Parathyroid adenoma (tissue), 2 donors: ENCODE results near the gene RIIAD1.
A peak's percentile ranks its signal among the peaks of the same experiment; 100 is the strongest.

Experiments
- H2AFZ ChIP-seq: fragments of 300-600 bp; sonication (generic); one replicate; pipeline ENCODE4 v1.7.0; 2017; ENCODE audit warnings: antibody characterized with exemption, mild to moderate bottlenecking
- H3K27ac ChIP-seq: fragments of 300-600 bp; sonication (generic); one replicate; pipeline ENCODE4 v1.7.0; 2017
- H3K27me3 ChIP-seq: fragments of 300-600 bp; sonication (generic); one replicate; pipeline ENCODE4 v1.7.0; 2017; ENCODE audit warnings: low read length; ENCODE audit not compliant: control insufficient read depth, insufficient read depth
- H3K36me3 ChIP-seq: fragments of 300-600 bp; sonication (generic); one replicate; pipeline ENCODE4 v1.7.0; 2017; ENCODE audit warnings: low read length; ENCODE audit not compliant: control insufficient read depth, insufficient read depth
- H3K4me1 ChIP-seq: fragments of 300-600 bp; sonication (generic); one replicate; pipeline ENCODE4 v1.7.0; 2017; ENCODE audit warnings: control low read depth
- H3K4me2 ChIP-seq: fragments of 300-600 bp; sonication (generic); one replicate; pipeline ENCODE4 v1.7.0; 2017; ENCODE audit warnings: low read length
- H3K4me3 ChIP-seq: fragments of 300-600 bp; sonication (generic); one replicate; pipeline ENCODE4 v1.7.0; 2017; ENCODE audit warnings: low read depth, low read length
- H3K79me2 ChIP-seq: fragments of 300-600 bp; sonication (generic); one replicate; pipeline ENCODE4 v1.7.0; 2017; ENCODE audit warnings: control low read depth
- H3K9ac ChIP-seq: fragments of 300-600 bp; sonication (generic); one replicate; pipeline ENCODE4 v1.7.0; 2017; ENCODE audit warnings: mild to moderate bottlenecking
- H3K9me3 ChIP-seq: fragments of 300-600 bp; sonication (generic); one replicate; pipeline ENCODE4 v1.7.0; 2017; ENCODE audit warnings: low read length; ENCODE audit not compliant: control insufficient read depth
- TF ChIP-seq, protein P1 (sequence below): fragments of 300-600 bp; sonication (generic); IDR thresholded peaks from one replicate; pipeline ENCODE4 v1.7.0; 2017; ENCODE audit warnings: antibody characterized with exemption, mild to moderate bottlenecking
- donor health status: primary hyperparathyroidism.

Gene RIIAD1

DNA sequence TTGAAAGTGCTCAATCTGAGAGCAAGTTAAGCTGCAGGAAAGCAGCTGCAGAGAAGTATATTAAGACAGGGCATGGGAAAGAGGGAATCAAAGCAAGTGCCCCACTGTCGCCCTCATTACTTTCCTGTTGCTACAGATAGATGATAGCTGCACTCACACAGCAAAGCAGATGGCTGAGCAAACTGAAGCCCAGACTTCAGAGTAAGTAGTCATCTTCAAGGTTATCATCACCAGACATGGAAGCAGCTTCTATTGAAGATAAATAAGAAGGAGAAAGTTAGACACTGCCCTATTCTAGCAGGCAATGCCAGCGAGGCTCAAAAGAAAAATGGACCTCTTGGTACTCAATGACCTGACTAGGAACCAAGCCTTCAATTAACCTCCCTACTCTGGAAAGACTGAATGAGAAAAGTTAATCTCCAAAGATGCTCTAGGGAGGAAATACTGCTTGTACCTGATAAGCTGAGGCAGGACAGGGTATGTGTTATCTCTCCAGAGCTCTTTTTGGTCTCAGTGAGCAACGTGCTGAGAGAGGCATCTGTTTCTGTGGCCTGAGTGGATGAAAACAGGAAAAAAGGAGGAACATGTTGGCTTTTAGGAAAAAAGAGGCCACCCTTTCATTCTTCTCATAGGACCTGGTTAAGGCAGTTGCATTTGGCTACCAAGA is 53.1 kb downstream of the RIIAD1 start:
- Histone ChIP-seq H3K4me2 (no peak overlapping the region), H3K27me3 (no peaks in the 10 kb centered on the region), H3K36me3 (no peaks in the 10 kb centered on the region), H3K9me3 (no peaks in the 10 kb centered on the region), H3K4me3 (no peak overlapping the region), H3K4me1 (peaks cover 29% of the 10 kb centered on the region), H3K27ac (peak overlapping the region; percentile 95), H3K9ac (no peak overlapping the region), H3K79me2 (no peaks in the 10 kb centered on the region), H2AFZ (no peak overlapping the region)
- TF ChIP-seq, protein P1, sequence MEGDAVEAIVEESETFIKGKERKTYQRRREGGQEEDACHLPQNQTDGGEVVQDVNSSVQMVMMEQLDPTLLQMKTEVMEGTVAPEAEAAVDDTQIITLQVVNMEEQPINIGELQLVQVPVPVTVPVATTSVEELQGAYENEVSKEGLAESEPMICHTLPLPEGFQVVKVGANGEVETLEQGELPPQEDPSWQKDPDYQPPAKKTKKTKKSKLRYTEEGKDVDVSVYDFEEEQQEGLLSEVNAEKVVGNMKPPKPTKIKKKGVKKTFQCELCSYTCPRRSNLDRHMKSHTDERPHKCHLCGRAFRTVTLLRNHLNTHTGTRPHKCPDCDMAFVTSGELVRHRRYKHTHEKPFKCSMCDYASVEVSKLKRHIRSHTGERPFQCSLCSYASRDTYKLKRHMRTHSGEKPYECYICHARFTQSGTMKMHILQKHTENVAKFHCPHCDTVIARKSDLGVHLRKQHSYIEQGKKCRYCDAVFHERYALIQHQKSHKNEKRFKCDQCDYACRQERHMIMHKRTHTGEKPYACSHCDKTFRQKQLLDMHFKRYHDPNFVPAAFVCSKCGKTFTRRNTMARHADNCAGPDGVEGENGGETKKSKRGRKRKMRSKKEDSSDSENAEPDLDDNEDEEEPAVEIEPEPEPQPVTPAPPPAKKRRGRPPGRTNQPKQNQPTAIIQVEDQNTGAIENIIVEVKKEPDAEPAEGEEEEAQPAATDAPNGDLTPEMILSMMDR: no peak

DNA sequence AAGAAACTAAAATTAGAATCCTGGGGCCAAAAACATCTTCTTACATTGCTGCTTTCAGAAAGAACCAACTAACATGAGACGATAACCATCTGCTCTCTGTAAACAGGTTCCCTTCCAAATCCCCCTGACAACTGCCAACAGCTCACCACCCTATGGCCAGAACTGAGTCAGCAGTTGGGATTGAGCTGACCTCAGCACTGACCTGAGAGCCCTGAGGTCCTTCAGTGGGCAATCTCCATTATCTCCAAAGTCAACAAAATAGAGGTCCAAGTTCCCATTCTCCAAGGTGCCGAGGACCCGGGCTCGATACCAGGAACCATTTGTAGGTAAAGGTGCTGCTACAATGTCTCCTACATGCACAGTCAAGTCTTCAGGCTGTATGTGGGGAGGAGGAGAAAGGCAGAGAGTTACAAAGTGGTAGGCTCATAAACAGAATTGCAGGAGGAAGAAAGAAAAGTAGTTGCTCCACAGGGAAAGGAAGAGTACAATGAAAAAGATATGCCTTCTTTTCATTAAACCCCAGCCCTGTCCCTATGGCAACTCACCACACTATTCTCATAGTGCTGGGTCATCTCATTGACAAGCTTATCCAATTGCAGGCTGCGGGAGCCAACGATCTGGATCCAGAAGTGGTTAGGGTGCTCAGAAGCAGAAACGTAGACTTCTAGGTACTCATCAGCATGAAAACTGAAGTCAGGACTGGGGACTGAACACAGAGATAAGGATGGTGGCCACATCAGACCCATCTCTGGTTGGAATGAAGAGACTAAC is 54.8 kb downstream of the RIIAD1 start:
- Histone ChIP-seq H3K4me1 (peaks cover 31% of the 10 kb centered on the region), H3K4me2 (peak overlapping the region; percentile 62), H3K27ac (peak overlapping the region; percentile 95), H3K27me3 (no peaks in the 10 kb centered on the region), H3K4me3 (no peak overlapping the region), H3K9me3 (no peaks in the 10 kb centered on the region), H3K36me3 (no peaks in the 10 kb centered on the region), H2AFZ (no peak overlapping the region), H3K9ac (no peak overlapping the region), H3K79me2 (no peaks in the 10 kb centered on the region)
- TF ChIP-seq, protein P1: no peak

DNA sequence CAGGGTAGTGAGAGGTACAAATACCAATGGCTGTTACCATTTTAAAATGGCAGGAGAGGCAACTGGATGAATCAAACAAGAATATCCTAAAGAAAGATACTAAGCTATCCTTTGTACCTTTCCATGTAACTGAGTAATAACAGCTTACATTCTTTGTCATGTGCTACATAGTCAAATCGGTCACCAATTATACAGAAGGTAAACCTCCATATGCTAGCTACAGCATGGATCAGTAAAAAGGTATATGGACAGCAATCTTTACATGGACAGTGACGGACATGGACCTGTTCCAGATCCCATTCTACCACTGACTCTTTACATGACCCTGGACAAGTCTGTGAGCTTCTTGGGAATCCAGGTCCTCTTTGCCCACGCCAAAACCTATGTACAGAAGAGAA is 55.3 kb downstream of the RIIAD1 start:
- Histone ChIP-seq H3K4me2 (peak overlapping the region; percentile 62), H3K27me3 (no peaks in the 10 kb centered on the region), H3K27ac (peak overlapping the region; percentile 95), H3K9ac (no peak overlapping the region), H2AFZ (no peak overlapping the region), H3K9me3 (no peaks in the 10 kb centered on the region), H3K4me1 (peaks cover 28% of the 10 kb centered on the region), H3K4me3 (no peak overlapping the region), H3K79me2 (no peaks in the 10 kb centered on the region), H3K36me3 (no peaks in the 10 kb centered on the region)
- TF ChIP-seq, protein P1: no peak

DNA sequence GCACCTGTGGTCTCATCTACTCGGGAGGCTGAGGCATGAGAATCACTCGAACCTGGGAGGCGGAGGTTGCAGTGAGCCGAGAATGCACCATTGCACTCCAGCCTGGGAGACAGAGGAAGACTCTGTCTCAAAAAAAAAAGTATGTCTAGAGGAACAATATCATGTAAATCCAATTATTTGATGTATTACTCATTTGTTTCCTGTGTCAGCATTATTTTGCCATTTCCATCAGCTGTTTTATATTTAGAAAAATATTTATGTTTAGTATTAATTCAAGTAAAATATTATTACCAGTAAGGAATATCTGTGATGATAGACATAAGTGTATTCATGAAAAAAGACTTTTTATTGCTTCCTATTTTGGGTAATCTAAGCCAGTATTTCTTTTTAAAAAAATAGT is 56.0 kb downstream of the RIIAD1 start:
- H3K79me2 ChIP-seq: no peaks in the 10 kb centered on the region
- H3K4me3 ChIP-seq: no peak overlapping the region
- H3K9me3 ChIP-seq: no peaks in the 10 kb centered on the region
- TF ChIP-seq, protein P1: no peak
- no peak overlapping the region for H3K4me2 ChIP-seq
- H3K9ac ChIP-seq: no peak overlapping the region
- H2AFZ ChIP-seq: no peak overlapping the region
- H3K36me3 ChIP-seq: no peaks in the 10 kb centered on the region
- peaks cover 34% of the 10 kb centered on the region for H3K4me1 ChIP-seq
- peak overlapping the region; percentile 95 for H3K27ac ChIP-seq
- no peaks in the 10 kb centered on the region for H3K27me3 ChIP-seq
